Activated CD4-positive, alpha-beta T cell treated with anti-CD3 and anti-CD28 coated beads, Interleukin-2, Interleukin-6, amounts not matched to agents 100 ng/mL and 50 ng/mL, durations not matched to agents 16 hours and 8 hours (primary cell): ENCODE measurements around the gene RAET1E.
"Not testable (repeated sequence)": the region's sequence is repeated elsewhere in the genome, so short reads cannot be mapped to it uniquely, and the experiment has no call there.

Source experiments
- DNase-seq: peaks from one replicate; pipeline ENCODE4 v3.0.0-alpha.2; 2020

Gene RAET1E

GRCh38 chr6:149908480-149908879, 10.6 kb upstream of the RAET1E start:
- not testable (repeated sequence) for DNase-seq

- DNase-seq, result no peak
Observed at GRCh38 chr6:149907317-149907716, 9.4 kb upstream of the RAET1E start.

GRCh38 chr6:149906405-149906804, 8.5 kb upstream of the RAET1E start:
- no peak for DNase-seq

GRCh38 chr6:149905911-149906371, 8.0 kb upstream of the RAET1E start:
- DNase-seq, result no peak

GRCh38 chr6:149905371-149905910, 7.5 kb upstream of the RAET1E start:
- DNase-seq, result no peak

- no peak for DNase-seq
Observed at GRCh38 chr6:149904661-149905370, 6.9 kb upstream of the RAET1E start.

- DNase-seq, result no peak
Observed at GRCh38 chr6:149903938-149904611, 6.2 kb upstream of the RAET1E start.

- no peak for DNase-seq
Observed at GRCh38 chr6:149901444-149902140, 3.7 kb upstream of the RAET1E start.

- no peak for DNase-seq
Observed at GRCh38 chr6:149900620-149901443, 2.9 kb upstream of the RAET1E start.

GRCh38 chr6:149899926-149900619, 2.2 kb upstream of the RAET1E start:
- no peak for DNase-seq

GRCh38 chr6:149899486-149899885, 1.6 kb upstream of the RAET1E start:
- DNase-seq, result no peak

- DNase-seq, result no peak
Observed at GRCh38 chr6:149898966-149899365, 1.1 kb upstream of the RAET1E start.

GRCh38 chr6:149897015-149897697, 757 bp downstream of the RAET1E start:
- no peak for DNase-seq

- no peak for DNase-seq
Observed at GRCh38 chr6:149896491-149896890, 1.4 kb downstream of the RAET1E start.

GRCh38 chr6:149895833-149896271, 2.1 kb downstream of the RAET1E start:
- peak; percentile 39 for DNase-seq

GRCh38 chr6:149895048-149895590, 2.8 kb downstream of the RAET1E start:
- no peak for DNase-seq

- DNase-seq, result not testable (repeated sequence)
Observed at GRCh38 chr6:149891864-149892263, 6.0 kb downstream of the RAET1E start.

- DNase-seq, result no peak
Observed at GRCh38 chr6:149891259-149891658, 6.7 kb downstream of the RAET1E start.

GRCh38 chr6:149890629-149891045, 7.3 kb downstream of the RAET1E start:
- DNase-seq, result no peak

- DNase-seq, result no peak
Observed at GRCh38 chr6:149889326-149889725, 8.6 kb downstream of the RAET1E start.

GRCh38 chr6:149888659-149889058, 9.3 kb downstream of the RAET1E start:
- no peak for DNase-seq
